ENCODE data around the gene FCF1. TPM values are rescaled to one million over a fixed set of nuclear protein-coding genes. Genes with fewer than 3 reads are reported as not detected.
A peak's percentile ranks its signal among the peaks of the same experiment; 100 is the strongest.

Gene FCF1
- total and polyA plus RNA-seq, 4 donors, result 7.6 to 41.2 (median 38.6) TPM

GRCh38 chr14:74697543-74697942 lies 15.4 kb upstream of the FCF1 start:
- TF ChIP-seq CTCF (IDR thresholded peaks at IDR 0.05; ENCODE audit: control extremely low read depth, extremely low read depth), result no peak
- ATAC-seq (ENCODE audit: insufficient read depth, low FRiP score), result no peak
- Histone ChIP-seq H3K4me1 (ENCODE audit: control insufficient read depth in 5 of 5, insufficient read depth in 5 of 5, low read length in 5 of 5) (peaks cover 0 to 41% (median 1%) of the 10 kb centered on the region in 5 donors), H3K36me3 (ENCODE audit: control insufficient read depth in 4 of 4, insufficient read depth in 4 of 4, low read length in 4 of 4) (peaks cover 0 to 4% (median 0%) of the 10 kb centered on the region in 4 donors), H3K9me3 (ENCODE audit: control insufficient read depth in 4 of 4, insufficient read depth in 3 of 4, low read length in 3 of 4) (peaks cover 0 to 4% (median 1%) of the 10 kb centered on the region in 4 donors), H3K9ac (ENCODE audit: insufficient read depth in 1 of 2, low read length in 2 of 2) (no peak overlapping the region), H3K27me3 (ENCODE audit: control insufficient read depth in 3 of 3, insufficient read depth in 3 of 3, low read length in 2 of 3) (no peaks in the 10 kb centered on the region), H3K4me3 (no peak overlapping the region), H3K27ac (ENCODE audit: low read depth in 1 of 2, low read length in 1 of 2) (no peak overlapping the region)
- DNase-seq, result peak; percentile 93 to 99 (median 99)
- WGBS, 2 donors, result 71 to 83% methylated on average over 2 of the region's 2 CpGs

GRCh38 chr14:74697976-74698375 lies 15.0 kb upstream of the FCF1 start:
- ATAC-seq (ENCODE audit: insufficient read depth, low FRiP score) (no peak), DNase-seq (no peak)
- Histone ChIP-seq H3K27me3 (ENCODE audit: control insufficient read depth in 3 of 3, insufficient read depth in 3 of 3, low read length in 2 of 3) (no peaks in the 10 kb centered on the region), H3K4me1 (ENCODE audit: control insufficient read depth in 5 of 5, insufficient read depth in 5 of 5, low read length in 5 of 5) (peaks cover 0 to 41% (median under 1%) of the 10 kb centered on the region in 5 donors), H3K9me3 (ENCODE audit: control insufficient read depth in 4 of 4, insufficient read depth in 3 of 4, low read length in 3 of 4) (peaks cover 0 to 4% (median 1%) of the 10 kb centered on the region in 4 donors), H3K9ac (ENCODE audit: insufficient read depth in 1 of 2, low read length in 2 of 2) (no peak overlapping the region), H3K4me3 (no peak overlapping the region), H3K27ac (ENCODE audit: low read depth in 1 of 2, low read length in 1 of 2) (no peak overlapping the region), H3K36me3 (ENCODE audit: control insufficient read depth in 4 of 4, insufficient read depth in 4 of 4, low read length in 4 of 4) (peaks cover 0 to 4% (median 0%) of the 10 kb centered on the region in 4 donors)
- 86 to 87% methylated on average over 2 of the region's 2 CpGs for WGBS, 2 donors
- TF ChIP-seq CTCF (IDR thresholded peaks at IDR 0.05; ENCODE audit: control extremely low read depth, extremely low read depth), result no peak

GRCh38 chr14:74698465-74698864 lies 14.5 kb upstream of the FCF1 start:
- WGBS, 2 donors, result 57 to 85% methylated on average over 4 of the region's 4 CpGs
- Histone ChIP-seq H3K27me3 (ENCODE audit: control insufficient read depth in 3 of 3, insufficient read depth in 3 of 3, low read length in 2 of 3) (no peaks in the 10 kb centered on the region), H3K4me3 (no peak overlapping the region), H3K36me3 (ENCODE audit: control insufficient read depth in 4 of 4, insufficient read depth in 4 of 4, low read length in 4 of 4) (peaks cover 0 to 4% (median 0%) of the 10 kb centered on the region in 4 donors), H3K9ac (ENCODE audit: insufficient read depth in 1 of 2, low read length in 2 of 2) (no peak overlapping the region), H3K9me3 (ENCODE audit: control insufficient read depth in 4 of 4, insufficient read depth in 3 of 4, low read length in 3 of 4) (peaks cover 0 to 4% (median 1%) of the 10 kb centered on the region in 4 donors), H3K4me1 (ENCODE audit: control insufficient read depth in 5 of 5, insufficient read depth in 5 of 5, low read length in 5 of 5) (peaks cover 0 to 41% (median 0%) of the 10 kb centered on the region in 5 donors), H3K27ac (ENCODE audit: low read depth in 1 of 2, low read length in 1 of 2) (no peak overlapping the region)
- DNase-seq (peak in 1 of 3 donors; percentile 6), ATAC-seq (ENCODE audit: insufficient read depth, low FRiP score) (no peak)
- no peak for TF ChIP-seq CTCF (IDR thresholded peaks at IDR 0.05; ENCODE audit: control extremely low read depth, extremely low read depth)

- ATAC-seq (ENCODE audit: insufficient read depth, low FRiP score) (no peak), DNase-seq (no peak)
- no peak for TF ChIP-seq CTCF (IDR thresholded peaks at IDR 0.05; ENCODE audit: control extremely low read depth, extremely low read depth)
- no peak overlapping the region for H3K4me3 ChIP-seq
- peaks cover 0 to 4% (median 1%) of the 10 kb centered on the region in 4 donors for H3K9me3 ChIP-seq (ENCODE audit: control insufficient read depth in 4 of 4, insufficient read depth in 3 of 4, low read length in 3 of 4)
- no peaks in the 10 kb centered on the region for H3K27me3 ChIP-seq (ENCODE audit: control insufficient read depth in 3 of 3, insufficient read depth in 3 of 3, low read length in 2 of 3)
- no peak overlapping the region for H3K27ac ChIP-seq (ENCODE audit: low read depth in 1 of 2, low read length in 1 of 2)
- no peak overlapping the region for H3K9ac ChIP-seq (ENCODE audit: insufficient read depth in 1 of 2, low read length in 2 of 2)
- H3K4me1 ChIP-seq (ENCODE audit: control insufficient read depth in 5 of 5, insufficient read depth in 5 of 5, low read length in 5 of 5), result peaks cover 0 to 19% (median 1%) of the 10 kb centered on the region in 5 donors
- 98 to 100% methylated on average over 2 of the region's 2 CpGs for WGBS, 2 donors
- H3K36me3 ChIP-seq (ENCODE audit: control insufficient read depth in 4 of 4, insufficient read depth in 4 of 4, low read length in 4 of 4), result peaks cover 0 to 4% (median 0%) of the 10 kb centered on the region in 4 donors
Observed at GRCh38 chr14:74702293-74702692, 10.7 kb upstream of the FCF1 start.
